ENCODE results near the gene LOXL1. TPM values are rescaled to one million over a fixed set of nuclear protein-coding genes. Genes with fewer than 3 reads are reported as not detected.

LOXL1 gene
- total RNA-seq, 2 donors from 2014 or later = 8.6 to 14.5 TPM

DNA sequence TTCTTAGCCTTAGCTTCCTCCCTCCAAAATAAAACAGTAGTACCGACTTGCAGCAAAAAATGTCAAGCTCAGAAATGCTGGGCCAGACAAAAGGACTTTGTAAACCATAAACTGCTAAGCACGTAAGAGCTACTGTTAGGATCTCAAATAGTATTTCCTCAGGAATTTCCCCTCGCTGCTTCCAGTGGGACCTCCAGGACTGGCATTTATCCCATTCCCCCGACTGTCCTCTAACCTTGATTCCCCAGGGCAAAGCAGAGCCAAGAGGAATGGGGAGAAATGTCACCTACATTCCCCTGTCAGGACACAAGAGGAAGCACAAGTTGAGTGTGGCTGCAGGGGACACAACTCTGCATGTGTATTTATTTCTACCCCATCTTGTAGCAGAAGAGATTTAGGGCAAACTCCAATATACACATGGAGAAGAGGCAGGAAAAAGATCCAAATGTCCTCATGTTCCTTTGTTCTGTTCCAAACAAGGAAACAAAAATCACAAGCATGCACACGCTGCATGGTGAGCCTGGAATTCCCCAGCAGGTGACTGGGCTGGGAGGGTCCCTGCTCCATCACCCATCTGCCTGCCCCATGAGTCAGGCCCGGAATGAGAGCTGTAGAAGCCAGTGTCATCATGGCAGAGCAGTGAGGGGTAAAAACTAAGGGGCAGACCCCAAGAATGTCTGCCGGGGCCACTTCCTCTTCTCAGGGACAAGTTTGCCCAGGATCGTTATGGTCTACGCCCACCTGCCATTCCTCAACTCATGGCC lies 61.6 kb downstream of the LOXL1 start:
- Histone ChIP-seq H3K4me3 (no peak overlapping the region), H3K4me1 (peaks cover 61% of the 10 kb centered on the region), H3K27ac (peak overlapping the region in 3 of 4 donors; percentile 44 to 76 (median 72)), H3K36me3 (replicated peaks in 1 of 2; ENCODE audit: insufficient read depth in 1 of 2, low read depth in 2 of 2) (no peaks in the 10 kb centered on the region), H3K9me3 (no peaks in the 10 kb centered on the region), H3K27me3 (no peaks in the 10 kb centered on the region)
- DNase-seq (peak in 1 of 4 donors; percentile 44), ATAC-seq (peak; percentile 19)
- intact Hi-C loops (cut with DNase I) = no loop called here
- whole genome bisulfite sequencing, 2 donors = 50 to 55% methylated on average over 9 of the region's 9 CpGs
- TF ChIP-seq, protein P1, sequence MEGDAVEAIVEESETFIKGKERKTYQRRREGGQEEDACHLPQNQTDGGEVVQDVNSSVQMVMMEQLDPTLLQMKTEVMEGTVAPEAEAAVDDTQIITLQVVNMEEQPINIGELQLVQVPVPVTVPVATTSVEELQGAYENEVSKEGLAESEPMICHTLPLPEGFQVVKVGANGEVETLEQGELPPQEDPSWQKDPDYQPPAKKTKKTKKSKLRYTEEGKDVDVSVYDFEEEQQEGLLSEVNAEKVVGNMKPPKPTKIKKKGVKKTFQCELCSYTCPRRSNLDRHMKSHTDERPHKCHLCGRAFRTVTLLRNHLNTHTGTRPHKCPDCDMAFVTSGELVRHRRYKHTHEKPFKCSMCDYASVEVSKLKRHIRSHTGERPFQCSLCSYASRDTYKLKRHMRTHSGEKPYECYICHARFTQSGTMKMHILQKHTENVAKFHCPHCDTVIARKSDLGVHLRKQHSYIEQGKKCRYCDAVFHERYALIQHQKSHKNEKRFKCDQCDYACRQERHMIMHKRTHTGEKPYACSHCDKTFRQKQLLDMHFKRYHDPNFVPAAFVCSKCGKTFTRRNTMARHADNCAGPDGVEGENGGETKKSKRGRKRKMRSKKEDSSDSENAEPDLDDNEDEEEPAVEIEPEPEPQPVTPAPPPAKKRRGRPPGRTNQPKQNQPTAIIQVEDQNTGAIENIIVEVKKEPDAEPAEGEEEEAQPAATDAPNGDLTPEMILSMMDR (IDR thresholded peaks at IDR 0.05) = no peak
- peak in 2 of 3 donors; percentile 11 to 37 for TF ChIP-seq POLR2A (IDR thresholded peaks at IDR 0.05)

DNA sequence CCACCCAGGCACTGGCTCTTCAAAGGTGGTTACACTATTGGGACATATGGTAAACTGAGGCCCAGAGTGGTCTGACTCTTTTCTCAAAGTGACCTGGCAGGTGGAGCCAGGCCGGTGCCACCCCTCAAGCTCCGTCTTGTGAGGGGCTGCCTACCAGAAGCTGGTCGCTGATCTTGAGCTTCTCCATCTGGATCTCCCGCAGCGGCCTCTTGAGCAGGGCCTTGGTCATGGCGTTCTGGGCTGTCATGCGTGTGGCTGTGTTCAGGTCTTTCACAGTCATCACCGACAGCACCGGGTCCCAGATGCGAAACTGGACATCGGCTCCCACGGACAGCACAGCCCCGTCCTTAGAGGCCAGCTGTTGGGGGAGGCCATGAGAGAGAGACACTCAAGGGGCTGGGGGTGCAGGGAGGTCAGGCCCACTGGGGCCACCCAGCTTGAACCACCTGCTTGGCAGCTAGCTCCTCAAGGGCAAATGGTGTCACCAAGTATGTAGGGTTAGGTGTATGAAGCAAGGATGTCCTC lies 62.2 kb downstream of the LOXL1 start:
- WGBS, 2 donors = 93 to 95% methylated on average over 8 to 13 of the region's 13 CpGs
- no peak for DNase-seq
- peaks cover 67% of the 10 kb centered on the region for H3K4me1 ChIP-seq

DNA sequence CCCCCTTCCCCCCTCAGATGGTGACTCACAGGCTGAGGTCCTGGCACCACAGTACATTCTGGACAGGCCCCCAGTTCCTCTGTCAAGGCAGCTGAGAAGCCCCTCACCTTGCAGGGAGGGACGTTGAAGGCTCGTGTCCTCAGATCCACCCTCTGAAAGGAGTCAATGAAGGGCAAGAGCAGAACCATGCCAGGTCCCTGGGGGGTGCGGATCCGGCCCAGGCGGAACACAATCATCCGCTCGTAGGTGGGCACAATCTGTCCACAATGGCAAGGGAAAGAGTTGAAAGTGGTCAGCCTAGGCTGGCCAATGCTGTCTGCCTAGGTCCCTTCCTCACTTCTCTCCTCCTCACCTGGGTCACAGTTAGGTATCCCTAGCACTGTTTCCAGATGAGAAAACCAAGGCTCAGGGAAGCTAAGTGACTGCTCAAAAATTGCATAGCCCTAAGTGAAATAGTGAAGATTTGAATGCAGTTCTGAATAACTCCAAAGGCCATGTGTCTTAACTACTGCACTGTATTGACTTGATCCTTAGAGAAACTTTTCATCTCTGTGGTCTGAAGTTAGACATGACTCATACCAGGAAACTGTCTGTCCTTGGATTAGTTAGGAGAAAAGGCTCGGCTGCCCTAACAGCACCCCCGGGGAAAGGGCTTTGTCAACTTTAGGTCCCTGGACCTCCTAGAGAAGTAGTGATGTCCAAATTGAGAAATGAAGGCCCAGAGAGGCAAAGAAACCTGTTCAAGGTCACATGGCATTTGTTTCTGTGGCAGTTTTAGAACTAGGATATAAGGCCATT lies 62.9 kb downstream of the LOXL1 start:
- Histone ChIP-seq H3K36me3 (replicated peaks in 1 of 2; ENCODE audit: insufficient read depth in 1 of 2, low read depth in 2 of 2) (no peaks in the 10 kb centered on the region), H3K27ac (peak overlapping the region in 2 of 4 donors; percentile 73 to 76), H3K9me3 (no peaks in the 10 kb centered on the region), H3K27me3 (no peaks in the 10 kb centered on the region), H3K4me1 (peaks cover 74% of the 10 kb centered on the region), H3K4me3 (no peak overlapping the region)
- ATAC-seq = no peak
- TF ChIP-seq, protein P1 (IDR thresholded peaks at IDR 0.05) = no peak
- TF ChIP-seq POLR2A (IDR thresholded peaks at IDR 0.05) = no peak
- no peak for DNase-seq
- intact Hi-C loops (cut with DNase I) = no loop called here
- WGBS, 2 donors = 64 to 72% methylated on average over 7 to 9 of the region's 9 CpGs

More for the DNA sequence above, 62.2 kb downstream of the LOXL1 start:
- Histone ChIP-seq H3K27me3 (no peaks in the 10 kb centered on the region), H3K4me3 (no peak overlapping the region), H3K9me3 (no peaks in the 10 kb centered on the region), H3K36me3 (replicated peaks in 1 of 2; ENCODE audit: insufficient read depth in 1 of 2, low read depth in 2 of 2) (no peaks in the 10 kb centered on the region), H3K27ac (peak overlapping the region in 3 of 4 donors; percentile 44 to 76 (median 72))
- intact Hi-C loops (cut with DNase I) = no loop called here
- TF ChIP-seq, protein P1 (IDR thresholded peaks at IDR 0.05) = no peak
- TF ChIP-seq POLR2A (IDR thresholded peaks at IDR 0.05) = no peak
- no peak for ATAC-seq

DNA sequence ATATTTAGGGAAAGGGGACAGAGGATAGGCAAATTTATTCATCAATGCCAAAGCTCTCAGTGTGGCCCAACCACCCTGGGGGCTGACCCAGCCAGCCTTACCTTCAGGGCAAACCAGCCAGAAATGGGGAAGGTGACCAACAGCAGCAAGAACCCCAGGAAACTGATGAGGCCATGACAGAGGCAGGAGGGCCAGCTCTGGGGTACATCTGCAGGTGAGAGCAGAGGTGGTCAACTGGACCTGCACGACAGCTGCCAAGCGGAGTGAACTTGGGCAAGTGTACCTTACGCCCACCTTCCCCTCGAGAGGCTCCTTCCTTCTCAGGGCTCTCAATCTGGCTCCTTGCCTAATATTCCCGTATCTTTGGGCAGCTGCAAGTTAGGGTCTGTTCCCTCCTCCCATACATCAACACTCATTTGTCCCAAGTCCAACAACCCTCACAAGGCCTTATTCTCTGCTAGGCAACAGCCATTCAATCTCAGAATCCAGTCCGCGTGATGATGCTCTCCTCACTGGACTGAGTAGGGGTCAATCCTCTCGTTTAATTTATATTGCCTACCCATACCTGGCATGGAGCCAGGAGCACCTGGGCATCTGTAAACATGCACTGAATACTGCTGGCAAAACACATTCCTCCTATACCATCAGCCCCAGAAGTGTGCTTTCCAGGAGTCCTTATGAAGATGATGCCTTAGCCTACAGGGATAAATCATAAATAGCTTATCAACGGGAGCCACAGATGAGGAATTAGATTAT lies 64.2 kb downstream of the LOXL1 start:
- DNase-seq = no peak
- no peak for ATAC-seq
- WGBS, 2 donors = 66% methylated on average over 9 of the region's 9 CpGs
- Histone ChIP-seq H3K36me3 (replicated peaks in 1 of 2; ENCODE audit: insufficient read depth in 1 of 2, low read depth in 2 of 2) (no peaks in the 10 kb centered on the region), H3K9me3 (no peaks in the 10 kb centered on the region), H3K27me3 (no peaks in the 10 kb centered on the region), H3K27ac (peak overlapping the region in 2 of 4 donors; percentile 73 to 77), H3K4me1 (peaks cover 72% of the 10 kb centered on the region), H3K4me3 (no peak overlapping the region)
- intact Hi-C loops (cut with DNase I) = no loop called here
- TF ChIP-seq, protein P1 (IDR thresholded peaks at IDR 0.05) = no peak
- TF ChIP-seq POLR2A (IDR thresholded peaks at IDR 0.05) = no peak

Measured in body of pancreas (tissue), 4 donors.